Testis (tissue), 3 donors: ENCODE results near the gene TMEM87B. TPM values are rescaled to one million over a fixed set of nuclear protein-coding genes. Genes with fewer than 3 reads are reported as not detected.
"Not testable (repeated sequence)": the region's sequence is repeated elsewhere in the genome, so short reads cannot be mapped to it uniquely, and the experiment has no call there.

ENCODE experiments used
- DNase-seq: peaks from one replicate; pipeline ENCODE4 v3.0.0-alpha.2; 2019
- H3K27ac ChIP-seq, 2 donors: fragments of 200-600 bp; sonication (generic); one replicate each; pipeline ENCODE4 v1.5.1; 2019
- H3K27me3 ChIP-seq: fragments of 200-600 bp; sonication (generic); one replicate; pipeline ENCODE4 v1.5.1; 2019
- H3K36me3 ChIP-seq: fragments of 200-600 bp; sonication (generic); one replicate; pipeline ENCODE4 v1.5.1; 2017; ENCODE audit warnings: low read depth; ENCODE audit errors: missing control alignments
- H3K4me1 ChIP-seq: fragments of 200-600 bp; sonication (generic); one replicate; pipeline ENCODE4 v1.5.1; 2019
- H3K4me3 ChIP-seq, 2 donors: fragments of 200-600 bp; sonication (generic); one replicate each; pipeline ENCODE4 v1.5.1; 2017 to 2019
- H3K9me3 ChIP-seq: fragments of 200-600 bp; sonication (generic); one replicate; pipeline ENCODE4 v1.5.1; 2017
- CTCF ChIP-seq, 3 experiments: fragments of 450-650 bp in 2 of 3; fragments of 200-600 bp in 1 of 3; sonication (generic) in 1 of 3; IDR thresholded peaks; one replicate each; pipeline ENCODE4 v1.5.1; 2016 to 2019; ENCODE audit warnings: antibody characterized with exemption in 3 of 3, mild to moderate bottlenecking in 2 of 3, moderate library complexity in 1 of 3
- POLR2A ChIP-seq: fragments of 450-650 bp; IDR thresholded peaks from one replicate; pipeline ENCODE4 v1.6.1; 2017; ENCODE audit warnings: antibody characterized with exemption, mild to moderate bottlenecking, moderate library complexity
- WGBS, 2 donors: methylation state at CpG; one replicate each; pipeline ENCODE4 v1.1.5; 2018; 5-methylcytosine and 5-hydroxymethylcytosine counted together
- intact Hi-C: fragments of 100-400 bp; cut with DNase I; formaldehyde crosslinking; loops from one replicate; pipeline ENCODE4 v1.15.1; 2023; ENCODE audit warnings: low total_unique reads
- polyA plus RNA-seq: library from polyadenylated mRNA; stranded (reverse); fragments of 350-450 nt; fragmentation: Illumina TruSeq; extraction: RNeasy Lipid Tissue Mini Kit (QIAGEN cat#74804); gene quantifications from one replicate; pipeline ENCODE4 v1.2.3, GENCODE V29; 2014; ENCODE audit warnings: low read depth, low replicate concordance; ENCODE audit not compliant: insufficient read depth
- total RNA-seq, 2 donors: library from RNA; depleted of rRNA; stranded (reverse); fragments of >200 nt; gene quantifications; one replicate each; pipeline ENCODE4 v1.2.3, GENCODE V29; 2016

The TMEM87B gene
- total and polyA plus RNA-seq, 3 donors from 2014 or later: 12.9 to 22.6 (median 13.2) TPM

GRCh38 chr2:112061299-112061698 lies 6.2 kb downstream of the TMEM87B start:
- no peak overlapping the region for H3K4me3 ChIP-seq
- no peaks in the 10 kb centered on the region for H3K36me3 ChIP-seq
- H3K27ac ChIP-seq: no peak overlapping the region
- 86 to 95% methylated on average over 1 of the region's 1 CpG for WGBS, 2 donors
- H3K4me1 ChIP-seq: peaks cover 6% of the 10 kb centered on the region
- intact Hi-C loops: no loop called here
- no peaks in the 10 kb centered on the region for H3K9me3 ChIP-seq
- no peak for DNase-seq
- H3K27me3 ChIP-seq: no peaks in the 10 kb centered on the region
- TF ChIP-seq CTCF (IDR thresholded peaks at IDR 0.05) (no peak), POLR2A (no peak)

GRCh38 chr2:112061840-112062239 lies 6.8 kb downstream of the TMEM87B start:
- WGBS, 2 donors: 87 to 90% methylated on average over 2 of the region's 2 CpGs
- Histone ChIP-seq H3K36me3 (no peaks in the 10 kb centered on the region), H3K27me3 (no peaks in the 10 kb centered on the region), H3K4me1 (peaks cover 3% of the 10 kb centered on the region), H3K9me3 (no peaks in the 10 kb centered on the region), H3K27ac (no peak overlapping the region), H3K4me3 (no peak overlapping the region)
- no peak for TF ChIP-seq CTCF (IDR thresholded peaks at IDR 0.05)
- no peak for TF ChIP-seq POLR2A
- no peak for DNase-seq
- intact Hi-C loops: no loop called here

- no peak for DNase-seq
- no peaks in the 10 kb centered on the region for H3K4me1 ChIP-seq
- H3K27ac ChIP-seq: no peak overlapping the region
- H3K27me3 ChIP-seq: no peaks in the 10 kb centered on the region
- H3K36me3 ChIP-seq: no peaks in the 10 kb centered on the region
- no peak overlapping the region for H3K4me3 ChIP-seq
- H3K9me3 ChIP-seq: no peaks in the 10 kb centered on the region
- intact Hi-C loops: no loop called here
- TF ChIP-seq CTCF (IDR thresholded peaks at IDR 0.05): no peak
- TF ChIP-seq POLR2A: no peak
- 95 to 96% methylated on average over 1 of the region's 1 CpG for WGBS, 2 donors
These were observed 7.8 kb downstream of the TMEM87B start for GRCh38 chr2:112062894-112063293.

GRCh38 chr2:112065486-112065885 lies 10.4 kb downstream of the TMEM87B start:
- no peaks in the 10 kb centered on the region for H3K27me3 ChIP-seq
- TF ChIP-seq POLR2A (no peak), CTCF (IDR thresholded peaks at IDR 0.05) (no peak)
- no peaks in the 10 kb centered on the region for H3K4me1 ChIP-seq
- no peak overlapping the region for H3K27ac ChIP-seq
- 83 to 94% methylated on average over 5 of the region's 5 CpGs for WGBS, 2 donors
- no peak overlapping the region for H3K4me3 ChIP-seq
- intact Hi-C loops: no loop called here
- DNase-seq: no peak
- no peaks in the 10 kb centered on the region for H3K9me3 ChIP-seq
- H3K36me3 ChIP-seq: no peaks in the 10 kb centered on the region

- 77 to 91% methylated on average over 1 of the region's 1 CpG for WGBS, 2 donors
- Histone ChIP-seq H3K9me3 (no peaks in the 10 kb centered on the region), H3K27ac (no peak overlapping the region), H3K27me3 (no peaks in the 10 kb centered on the region), H3K36me3 (no peaks in the 10 kb centered on the region), H3K4me1 (no peaks in the 10 kb centered on the region), H3K4me3 (no peak overlapping the region)
- no peak for DNase-seq
- intact Hi-C loops: no loop called here
- no peak for TF ChIP-seq POLR2A
- no peak for TF ChIP-seq CTCF (IDR thresholded peaks at IDR 0.05)
These were observed 10.9 kb downstream of the TMEM87B start for GRCh38 chr2:112065966-112066365.

GRCh38 chr2:112069794-112070193 lies 14.7 kb downstream of the TMEM87B start:
- H3K27ac ChIP-seq, intact Hi-C loops, DNase-seq: not testable (repeated sequence)

More at GRCh38 chr2:112069794-112070193, 14.7 kb downstream of the TMEM87B start:
- not testable (repeated sequence) for H3K4me3 ChIP-seq, H3K9me3 ChIP-seq, H3K4me1 ChIP-seq, H3K27me3 ChIP-seq, H3K36me3 ChIP-seq
